ENCODE measurements around the gene UQCRC1.

UQCRC1 gene

DNA sequence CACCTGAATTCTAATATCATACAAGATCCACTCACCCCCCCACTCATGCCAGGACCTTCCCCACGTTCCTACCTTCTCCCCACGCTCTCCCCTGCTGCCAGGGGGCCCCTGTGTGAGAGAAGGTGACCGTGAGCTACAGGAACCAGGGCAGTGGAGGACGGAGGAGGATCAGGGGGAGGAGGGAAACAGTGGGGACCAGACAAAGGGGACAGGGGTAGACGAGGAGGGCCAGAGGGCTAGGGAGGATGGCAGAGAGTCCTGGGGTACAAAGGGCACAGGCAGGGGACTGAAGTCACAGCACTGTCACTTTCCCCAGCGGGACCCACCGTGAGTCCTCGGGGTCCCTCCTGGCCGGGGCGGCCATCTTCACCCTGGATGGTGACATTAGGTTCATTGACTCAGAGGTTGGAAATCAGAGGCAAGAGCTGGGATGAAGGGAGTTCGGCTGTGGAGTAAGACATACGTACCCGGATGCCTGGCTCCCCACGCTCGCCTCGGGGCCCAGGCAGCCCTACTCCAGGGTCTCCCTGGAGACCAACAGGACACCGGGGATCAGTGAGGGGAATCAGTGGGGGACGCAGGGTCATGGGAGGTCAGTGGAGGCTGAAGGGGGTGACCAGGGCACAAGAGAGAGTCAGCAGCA lies 39.5 kb downstream of the UQCRC1 start:
- no peak for DNase-seq

GRCh38 chr3:48569400-48569799 lies 40.0 kb downstream of the UQCRC1 start:
- DNase-seq = no peak

GRCh38 chr3:48568476-48568875 lies 41.0 kb downstream of the UQCRC1 start:
- DNase-seq = no peak

DNA sequence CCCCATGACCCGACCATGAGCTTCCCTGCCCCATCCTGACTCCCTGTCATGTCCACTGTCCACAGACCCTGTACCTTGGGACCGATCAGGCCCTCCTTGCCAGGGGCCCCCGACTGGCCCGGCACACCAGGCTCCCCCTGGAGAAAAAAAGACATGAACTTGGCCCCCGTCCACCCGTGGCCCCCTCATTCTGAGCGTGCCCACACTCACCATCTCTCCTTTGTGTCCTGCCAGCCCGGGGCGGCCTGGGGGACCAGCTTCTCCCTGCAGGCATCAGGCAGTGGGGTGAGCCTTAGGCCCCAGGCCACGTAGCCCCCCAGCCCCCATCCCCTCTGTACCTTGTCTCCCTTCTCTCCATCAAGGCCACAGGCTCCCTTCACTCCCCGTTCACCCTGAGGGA lies 41.9 kb downstream of the UQCRC1 start:
- no peak for DNase-seq

GRCh38 chr3:48567090-48567489 lies 42.4 kb downstream of the UQCRC1 start:
- DNase-seq = no peak

- no peak for DNase-seq
Observed at GRCh38 chr3:48566401-48566760, 43.1 kb downstream of the UQCRC1 start.

DNA sequence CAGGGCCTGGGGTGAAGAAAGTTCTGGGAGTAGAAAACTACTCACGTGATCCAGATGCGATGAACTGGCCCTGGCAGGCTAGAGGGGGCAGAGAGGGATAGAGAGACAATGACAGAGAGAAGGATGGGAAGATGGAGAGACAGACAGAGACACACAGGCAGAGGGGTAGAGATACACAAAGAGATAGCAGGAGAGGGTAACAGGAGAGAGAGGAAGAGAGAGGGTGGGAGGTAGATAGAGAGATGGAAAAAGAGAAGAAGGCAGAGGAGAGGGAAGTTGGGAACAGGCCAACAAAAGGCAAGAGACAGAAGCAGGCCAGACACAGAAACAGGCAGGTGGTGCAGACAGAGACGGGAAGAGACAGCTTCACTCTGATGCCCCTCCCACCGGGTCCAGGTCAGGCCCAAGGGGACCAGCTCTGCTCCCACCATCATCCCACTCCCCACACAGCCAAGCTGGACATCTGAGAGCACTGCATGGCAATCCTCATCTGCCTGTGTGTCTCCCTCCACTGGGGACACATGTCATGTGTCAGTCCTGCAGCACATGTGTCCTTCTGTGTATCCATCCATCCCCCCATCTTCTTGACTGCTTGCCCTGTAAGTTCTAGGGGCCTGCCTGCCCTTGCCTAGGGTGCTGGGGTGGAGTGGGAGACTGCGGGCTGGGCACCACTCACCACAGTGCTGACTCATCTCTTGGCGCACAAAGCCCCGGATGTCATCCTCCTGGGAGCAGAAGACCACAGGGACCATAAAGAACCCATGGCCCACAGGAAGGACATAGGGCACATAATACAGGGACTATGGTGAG lies 43.6 kb downstream of the UQCRC1 start:
- DNase-seq = no peak

GRCh38 chr3:48565186-48565585 lies 44.3 kb downstream of the UQCRC1 start:
- DNase-seq = no peak

- DNase-seq = no peak
Observed at GRCh38 chr3:48564667-48565066, 44.8 kb downstream of the UQCRC1 start.

DNA sequence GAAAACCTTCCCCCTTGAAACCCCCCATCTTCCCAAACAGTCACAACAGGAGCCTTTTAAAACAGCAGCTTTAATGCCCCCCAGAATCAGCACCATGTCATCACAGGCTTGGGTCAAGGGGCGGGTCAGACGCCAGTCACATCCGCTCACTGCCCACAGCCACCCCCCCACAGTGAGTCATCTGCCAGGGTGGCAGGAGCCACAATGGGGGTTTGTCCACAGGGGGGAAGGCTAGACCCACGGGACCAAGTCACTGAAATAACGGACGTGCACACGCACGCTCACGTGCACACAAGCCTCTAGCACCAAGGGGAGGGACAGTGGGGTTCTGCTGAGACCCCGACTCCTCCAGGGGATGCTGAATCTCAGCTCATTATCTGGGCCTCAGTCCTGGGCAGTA lies 45.4 kb downstream of the UQCRC1 start:
- peak; percentile 52 for DNase-seq

DNA sequence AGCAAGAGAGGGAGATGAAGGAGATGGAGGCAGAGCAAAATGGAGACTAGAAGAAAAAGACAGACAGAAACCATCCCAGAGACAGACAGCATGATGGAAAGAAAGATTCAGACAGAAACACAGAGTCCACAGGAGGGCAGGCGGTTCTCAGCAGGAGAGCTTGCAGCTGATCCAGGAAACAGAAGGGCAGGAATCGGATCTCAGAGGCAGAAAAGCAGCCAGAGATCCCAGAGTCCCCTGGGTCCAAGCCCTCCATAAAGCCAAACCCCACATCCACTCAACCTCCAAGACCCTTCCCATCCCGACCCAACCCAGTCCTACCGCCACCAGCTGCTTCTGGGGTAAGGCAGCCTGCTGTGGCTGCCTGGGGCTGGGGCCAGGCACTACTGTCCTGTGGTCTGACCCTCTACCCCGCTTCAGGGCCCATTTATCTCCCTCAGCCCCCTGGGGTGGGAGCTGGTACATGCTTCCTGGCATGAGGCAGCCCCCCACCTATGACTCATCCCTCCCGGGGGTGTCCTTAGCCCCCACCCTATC lies 46.0 kb downstream of the UQCRC1 start, which contains the start of gene UCN2:
Gene UCN2, minus strand, starts transcription at position 400 of the 537 bp plus-strand sequence. CDS start 657 bp downstream, outside the sequence.
- DNase-seq = no peak

DNA sequence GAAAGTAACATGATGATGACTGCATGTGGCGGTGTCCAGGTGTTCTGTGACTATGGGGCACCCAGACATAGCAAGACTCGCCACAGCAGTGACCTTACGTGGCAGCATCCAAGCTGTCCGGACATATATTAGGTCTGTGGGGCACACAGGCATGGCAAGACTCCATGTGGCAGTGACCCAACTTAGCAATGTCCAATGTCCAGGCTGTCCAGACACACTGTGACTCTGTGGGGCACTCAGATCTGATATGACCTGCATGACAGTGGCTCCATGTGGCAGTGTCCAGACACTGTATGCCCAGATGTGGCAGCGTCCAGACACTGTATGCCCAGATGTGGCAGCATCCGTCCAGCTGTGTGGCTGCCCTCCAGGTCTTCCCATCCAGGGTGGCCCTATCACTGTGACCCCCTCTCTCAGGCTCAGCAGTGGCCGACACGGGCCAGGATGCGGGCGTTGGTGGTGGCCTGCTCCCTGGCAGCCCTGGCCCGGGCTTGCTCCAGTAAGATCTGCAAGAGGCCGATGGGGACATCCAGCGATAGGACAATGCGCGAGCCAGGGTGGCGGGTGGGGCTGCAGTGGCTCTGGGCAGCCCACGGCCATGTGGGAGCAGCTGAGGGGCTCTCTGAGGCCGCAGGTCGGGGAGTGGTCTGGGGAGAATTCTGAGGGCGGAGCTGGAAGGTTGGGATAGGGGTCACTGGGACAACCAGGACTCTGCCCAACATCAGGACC lies 46.9 kb downstream of the UQCRC1 start:
- DNase-seq = no peak

GRCh38 chr3:48561045-48561736 lies 48.3 kb downstream of the UQCRC1 start:
- DNase-seq = peak; percentile 35

DNA sequence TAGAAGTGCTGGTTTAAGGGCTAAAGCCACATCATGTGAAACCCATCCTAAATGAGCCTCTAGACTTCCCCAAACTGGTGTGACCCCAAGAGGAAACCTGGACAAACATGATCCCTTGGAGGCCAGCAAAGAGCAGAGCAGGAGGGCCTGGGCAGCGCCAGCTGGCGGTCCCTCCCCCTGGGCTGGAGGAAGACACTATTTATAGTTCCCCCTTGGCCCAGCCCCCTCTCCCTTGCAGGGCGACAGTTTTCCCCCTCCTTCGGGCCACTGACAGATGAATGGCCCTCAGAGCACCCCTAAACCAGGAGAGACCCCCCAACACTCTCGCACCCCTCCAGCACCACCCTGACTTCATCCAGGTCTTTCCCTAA lies 48.8 kb downstream of the UQCRC1 start:
- no peak for DNase-seq

GRCh38 chr3:48558493-48559134 lies 50.8 kb downstream of the UQCRC1 start:
- DNase-seq = no peak

- peak; percentile 97 for DNase-seq
Observed at GRCh38 chr3:48556796-48557626, 52.4 kb downstream of the UQCRC1 start, which contains the start of gene PFKFB4. Gene PFKFB4 (minus strand): TSS chr3:48556803. CDS start chr3:48556777, 26 bp downstream.

GRCh38 chr3:48555949-48556795 lies 53.3 kb downstream of the UQCRC1 start:
- DNase-seq = no peak

- no peak for DNase-seq
Observed at GRCh38 chr3:48555231-48555948, 54.1 kb downstream of the UQCRC1 start.
